Smooth muscle cell (in vitro differentiated cells): Measurements from ENCODE around the gene RAPGEF6. TPM values are rescaled to one million over a fixed set of nuclear protein-coding genes. Genes with fewer than 3 reads are reported as not detected.

Experiments used
- DNase-seq: peaks from one replicate; lab custom pipeline; 2025; ENCODE audit not compliant: unreplicated experiment; lab: John Stamatoyannopoulos, UW
- H2AFZ ChIP-seq: fragments of 200-600 bp; sonication (generic); 2 replicates; pipeline ENCODE4 v1.6.0; 2016; ENCODE audit warnings: antibody characterized with exemption, low read depth, mild to moderate bottlenecking
- H3F3A ChIP-seq: fragments of 200-600 bp; sonication (generic); 2 replicates; pipeline ENCODE4 v1.6.0; 2017; ENCODE audit warnings: antibody characterized with exemption, low read depth
- H3K27ac ChIP-seq: fragments of 200-600 bp; sonication (generic); 2 replicates; pipeline ENCODE4 v1.5.1; 2016; ENCODE audit warnings: low read depth, mild to moderate bottlenecking
- H3K27me3 ChIP-seq: fragments of 200-600 bp; sonication (generic); 2 replicates; pipeline ENCODE4 v1.6.1; 2016; ENCODE audit warnings: low read depth, mild to moderate bottlenecking
- H3K36me3 ChIP-seq: fragments of 200-600 bp; sonication (generic); 2 replicates; pipeline ENCODE4 v1.5.1; 2016; ENCODE audit warnings: low read depth
- H3K4me1 ChIP-seq: fragments of 200-600 bp; sonication (generic); 2 replicates; pipeline ENCODE4 v1.5.1; 2016; ENCODE audit warnings: low read depth
- H3K4me2 ChIP-seq: fragments of 200-600 bp; sonication (generic); 2 replicates; pipeline ENCODE4 v1.6.0; 2016; ENCODE audit warnings: mild to moderate bottlenecking
- H3K4me3 ChIP-seq: fragments of 200-600 bp; sonication (generic); 2 replicates; pipeline ENCODE4 v1.5.1; 2016; ENCODE audit warnings: mild to moderate bottlenecking
- H3K79me2 ChIP-seq: fragments of 200-600 bp; sonication (generic); 2 replicates; pipeline ENCODE4 v1.6.0; 2016; ENCODE audit warnings: low read depth, mild to moderate bottlenecking
- H3K9ac ChIP-seq: fragments of 200-600 bp; sonication (generic); 2 replicates; pipeline ENCODE4 v1.6.0; 2016; ENCODE audit warnings: low read depth
- H3K9me3 ChIP-seq: fragments of 200-600 bp; sonication (generic); replicated peaks from 2 replicates; pipeline ENCODE4 v1.5.1; 2016; ENCODE audit warnings: low read depth
- H4K20me1 ChIP-seq: fragments of 200-600 bp; sonication (generic); 2 replicates; pipeline ENCODE4 v1.6.0; 2016; ENCODE audit warnings: low read depth
- WGBS: methylation state at CpG from one replicate; pipeline ENCODE4 v1.1.7; 2016; ENCODE audit warnings: low lambda C conversion rate; 5-methylcytosine and 5-hydroxymethylcytosine counted together
- polyA plus RNA-seq: library from polyadenylated mRNA; unstranded; fragments of >200 nt; fragmentation: Nextera tagmentation; extraction: Ambion mirVana; gene quantifications from 2 replicates; pipeline ENCODE4 v1.2.1, GENCODE V29; 2016
- total RNA-seq: library from RNA; depleted of rRNA; stranded (reverse); fragments of >200 nt; gene quantifications from 2 replicates; pipeline ENCODE4 v1.2.3, GENCODE V29; 2014
- TF ChIP-seq, protein P1 (sequence below): fragments of 200-600 bp; sonication (generic); IDR thresholded peaks from 2 replicates; pipeline ENCODE4 v1.5.1; 2017; ENCODE audit warnings: borderline replicate concordance, mild to moderate bottlenecking, antibody characterized with exemption; ENCODE audit not compliant: insufficient read depth, poor library complexity, severe bottlenecking

RAPGEF6 gene
- total and polyA plus RNA-seq, 2 experiments from 2014 or later = 1.9 to 13.3 TPM

DNA sequence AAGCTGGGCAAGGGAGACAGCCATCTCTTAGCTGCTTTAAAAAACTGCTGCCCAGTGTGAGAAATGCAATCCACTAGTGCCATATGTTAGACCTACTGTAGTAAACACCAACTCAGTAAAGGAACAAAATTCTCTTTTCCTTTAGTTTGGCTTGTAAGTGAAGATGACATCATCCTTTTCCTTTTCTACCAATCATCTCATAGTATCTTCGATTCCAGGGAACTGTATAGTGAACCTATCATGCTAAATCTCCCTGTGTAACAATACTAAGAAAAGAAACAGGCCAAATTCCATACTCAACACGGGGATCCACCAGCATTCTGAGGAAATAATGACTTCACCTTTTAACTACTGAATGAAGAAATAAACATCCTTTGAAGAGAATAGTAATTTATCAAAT, 100.1 kb downstream of the RAPGEF6 start:
- no peak for DNase-seq
- Histone ChIP-seq H2AFZ (no peak overlapping the region), H3F3A (no peaks in the 10 kb centered on the region), H3K79me2 (no peaks in the 10 kb centered on the region), H3K4me2 (no peak overlapping the region), H3K9ac (no peak overlapping the region), H4K20me1 (no peaks in the 10 kb centered on the region), H3K9me3 (no peaks in the 10 kb centered on the region), H3K4me3 (no peak overlapping the region), H3K27ac (no peak overlapping the region), H3K4me1 (no peaks in the 10 kb centered on the region), H3K27me3 (no peaks in the 10 kb centered on the region), H3K36me3 (no peaks in the 10 kb centered on the region)
- TF ChIP-seq, protein P1, sequence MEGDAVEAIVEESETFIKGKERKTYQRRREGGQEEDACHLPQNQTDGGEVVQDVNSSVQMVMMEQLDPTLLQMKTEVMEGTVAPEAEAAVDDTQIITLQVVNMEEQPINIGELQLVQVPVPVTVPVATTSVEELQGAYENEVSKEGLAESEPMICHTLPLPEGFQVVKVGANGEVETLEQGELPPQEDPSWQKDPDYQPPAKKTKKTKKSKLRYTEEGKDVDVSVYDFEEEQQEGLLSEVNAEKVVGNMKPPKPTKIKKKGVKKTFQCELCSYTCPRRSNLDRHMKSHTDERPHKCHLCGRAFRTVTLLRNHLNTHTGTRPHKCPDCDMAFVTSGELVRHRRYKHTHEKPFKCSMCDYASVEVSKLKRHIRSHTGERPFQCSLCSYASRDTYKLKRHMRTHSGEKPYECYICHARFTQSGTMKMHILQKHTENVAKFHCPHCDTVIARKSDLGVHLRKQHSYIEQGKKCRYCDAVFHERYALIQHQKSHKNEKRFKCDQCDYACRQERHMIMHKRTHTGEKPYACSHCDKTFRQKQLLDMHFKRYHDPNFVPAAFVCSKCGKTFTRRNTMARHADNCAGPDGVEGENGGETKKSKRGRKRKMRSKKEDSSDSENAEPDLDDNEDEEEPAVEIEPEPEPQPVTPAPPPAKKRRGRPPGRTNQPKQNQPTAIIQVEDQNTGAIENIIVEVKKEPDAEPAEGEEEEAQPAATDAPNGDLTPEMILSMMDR = no peak
- 92% methylated on average over 2 of the region's 2 CpGs for WGBS

DNA sequence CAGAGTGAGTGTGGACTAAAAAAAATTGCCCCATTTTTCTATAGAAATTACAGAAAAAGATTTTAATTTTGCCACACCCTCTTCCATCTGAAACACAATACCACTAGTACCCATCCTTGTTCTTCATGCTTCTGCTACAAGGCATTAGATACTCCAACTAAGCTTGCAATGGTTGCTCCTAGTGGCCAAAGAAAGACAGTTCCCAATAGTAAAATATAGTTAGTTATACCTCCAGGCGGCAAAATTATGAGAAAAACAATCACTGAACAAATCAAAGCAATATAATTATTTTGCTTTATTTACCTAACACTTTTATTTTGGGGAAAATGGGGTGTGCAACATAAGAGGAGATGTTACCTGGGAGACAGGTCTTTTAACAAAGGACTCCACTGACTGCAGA, 101.2 kb downstream of the RAPGEF6 start:
- TF ChIP-seq, protein P1 = no peak
- 97% methylated on average over 1 of the region's 1 CpG for WGBS
- no peaks in the 10 kb centered on the region for H3K9me3 ChIP-seq

DNA sequence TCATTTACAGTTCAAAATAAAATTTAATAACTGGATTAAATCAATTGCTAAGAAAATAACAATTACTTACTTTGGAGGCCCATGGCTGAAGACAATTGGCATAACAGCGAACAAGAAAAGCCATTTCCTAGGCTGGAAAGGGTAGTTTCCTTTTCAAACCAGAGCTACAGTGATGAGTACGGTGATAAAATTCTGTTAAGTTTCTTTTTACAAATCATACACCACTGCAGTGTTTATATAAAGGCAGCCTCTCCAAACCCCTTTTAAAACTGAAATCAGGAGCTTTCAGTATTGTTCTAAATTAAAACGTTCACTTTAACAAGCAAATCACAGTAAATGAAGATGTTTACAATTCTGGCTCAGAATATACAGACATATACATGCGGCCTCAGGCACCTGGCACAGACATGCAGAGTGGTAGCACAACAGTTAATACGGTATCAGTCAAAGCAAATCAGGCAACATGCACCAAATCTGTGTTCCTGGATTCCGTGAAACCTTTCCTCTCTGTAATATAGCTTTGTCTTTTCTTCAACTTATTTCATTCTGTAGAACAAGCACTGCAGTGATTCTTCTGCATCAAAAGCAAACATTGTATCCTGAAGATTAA, 102.9 kb downstream of the RAPGEF6 start:
- TF ChIP-seq, protein P1 = no peak
- H3K4me1 ChIP-seq = no peaks in the 10 kb centered on the region
- H3K79me2 ChIP-seq = no peaks in the 10 kb centered on the region
- no peaks in the 10 kb centered on the region for H3K27me3 ChIP-seq
- no peak for DNase-seq
- H3K4me3 ChIP-seq = no peak overlapping the region
- H4K20me1 ChIP-seq = no peaks in the 10 kb centered on the region
- H3K4me2 ChIP-seq = no peak overlapping the region
- 87% methylated on average over 6 of the region's 6 CpGs for WGBS
- H3K9me3 ChIP-seq = no peaks in the 10 kb centered on the region
- H3K27ac ChIP-seq = no peak overlapping the region
- H2AFZ ChIP-seq = no peak overlapping the region
- H3K9ac ChIP-seq = no peak overlapping the region
- no peaks in the 10 kb centered on the region for H3F3A ChIP-seq
- no peaks in the 10 kb centered on the region for H3K36me3 ChIP-seq

More for the DNA sequence above, 101.2 kb downstream of the RAPGEF6 start:
- H3K36me3 ChIP-seq = no peaks in the 10 kb centered on the region
- no peaks in the 10 kb centered on the region for H4K20me1 ChIP-seq
- H3K27ac ChIP-seq = no peak overlapping the region
- H3K9ac ChIP-seq = no peak overlapping the region
- H3K27me3 ChIP-seq = no peaks in the 10 kb centered on the region
- no peak overlapping the region for H3K4me2 ChIP-seq
- H3F3A ChIP-seq = no peaks in the 10 kb centered on the region
- H3K4me3 ChIP-seq = no peak overlapping the region
- no peak overlapping the region for H2AFZ ChIP-seq
- H3K4me1 ChIP-seq = no peaks in the 10 kb centered on the region
- DNase-seq = no peak
- H3K79me2 ChIP-seq = no peaks in the 10 kb centered on the region

DNA sequence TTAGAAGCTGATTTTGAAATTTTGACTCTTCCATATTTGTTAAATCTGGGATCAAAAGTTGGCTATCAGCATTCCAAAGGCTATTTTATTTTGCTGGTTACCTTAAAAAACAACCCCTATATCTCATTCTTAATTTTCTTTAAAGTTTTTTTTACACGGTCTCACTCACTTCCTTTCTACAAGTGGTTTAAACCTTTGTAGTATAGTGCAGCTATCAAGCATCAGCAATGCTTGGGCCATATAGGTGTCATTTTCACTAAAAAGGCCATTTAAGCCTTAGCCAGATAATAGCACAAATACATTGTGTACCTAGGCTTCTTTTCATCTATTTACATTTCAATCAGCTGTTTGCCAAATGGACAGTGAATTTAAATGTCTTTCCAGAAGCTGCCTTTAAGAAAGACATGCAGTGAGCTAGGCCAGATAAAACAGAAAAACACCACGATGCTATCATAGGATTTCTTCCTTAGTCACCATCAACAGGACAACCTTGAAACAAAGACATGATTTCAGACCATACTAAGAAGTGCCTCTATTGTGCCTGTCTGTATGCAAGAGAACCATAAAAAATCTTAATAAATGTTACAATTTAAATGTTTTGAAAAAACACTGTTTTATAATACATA, 104.2 kb downstream of the RAPGEF6 start:
- TF ChIP-seq, protein P1 = no peak
- no peak overlapping the region for H3K4me2 ChIP-seq
- no peaks in the 10 kb centered on the region for H3K36me3 ChIP-seq
- H3K9ac ChIP-seq = no peak overlapping the region
- no peaks in the 10 kb centered on the region for H3K27me3 ChIP-seq
- H2AFZ ChIP-seq = no peak overlapping the region
- no peaks in the 10 kb centered on the region for H3K4me1 ChIP-seq
- no peak overlapping the region for H3K4me3 ChIP-seq
- no peaks in the 10 kb centered on the region for H3F3A ChIP-seq
- no peak overlapping the region for H3K27ac ChIP-seq
- H3K79me2 ChIP-seq = no peaks in the 10 kb centered on the region
- 91% methylated on average over 2 of the region's 2 CpGs for WGBS
- no peak for DNase-seq
- no peaks in the 10 kb centered on the region for H3K9me3 ChIP-seq
- no peaks in the 10 kb centered on the region for H4K20me1 ChIP-seq
